HCT116 (cell line): ENCODE measurements around the gene ATF7. TPM values are rescaled to one million over a fixed set of nuclear protein-coding genes. Genes with fewer than 3 reads are reported as not detected.

Experiments used
- ATAC-seq: fragments of 200-7000 bp; cut with Tn5 transposase; 2 replicates; pipeline ENCODE4 v1.9.1; 2020; ENCODE audit warnings: mild to moderate bottlenecking, moderate library complexity
- BruUV-seq: library from RNA; stranded (reverse); fragments of 400-500 nt; replicated peaks from 2 replicates; lab custom pipeline; 2021; lab: Mats Ljungman, UMichigan
- CTCF ChIA-PET: fragments of 300-600 bp; sonication (Branson Sonifier 250); formaldehyde crosslinking; loops from one replicate; lab custom pipeline; 2021; ENCODE audit warnings: antibody characterized with exemption; lab: Charles Lee
- POLR2A ChIA-PET: fragments of 300-600, 350-600 bp; sonication (Branson Sonifier 250); formaldehyde crosslinking; loops from one replicate; lab custom pipeline; 2021; ENCODE audit warnings: antibody characterized with exemption; lab: Charles Lee
- RAD21 ChIA-PET, 2 experiments: fragments of 300-600 bp; sonication (Branson Sonifier 250); formaldehyde crosslinking; loops; one replicate each; lab custom pipeline; 2023; ENCODE audit warnings: low total read pairs in 2 of 2; ENCODE audit not compliant: uncharacterized antibody in 2 of 2, unreplicated experiment in 2 of 2, low non-redundant PET in 1 of 2; lab: Charles Lee
- DNase-seq: peaks from one replicate; pipeline ENCODE4 v3.0.0-alpha.2; 2010; ENCODE audit warnings: low read depth, low spot score
- H2AFZ ChIP-seq: fragments of 200-600 bp; shearing (Covaris generic), sonication (generic); 2 replicates; pipeline ENCODE4 v1.6.1; 2017; ENCODE audit warnings: low read depth, mixed run types, mixed read lengths, antibody characterized with exemption, low read length; ENCODE audit not compliant: poor library complexity, severe bottlenecking
- H3K27ac ChIP-seq: 2 replicates; pipeline ENCODE4 v1.5.1; 2012; ENCODE audit warnings: low read depth, low read length
- H3K27me3 ChIP-seq: fragments of 200-600 bp; sonication (generic); 2 replicates; pipeline ENCODE4 v1.6.1; 2016; ENCODE audit warnings: mixed run types, low read length, mixed read lengths; ENCODE audit not compliant: insufficient read depth
- H3K36me3 ChIP-seq, 2 experiments: fragments of 200-500 bp in 1 of 2; fragments of 200-600 bp in 1 of 2; sonication (Bioruptor generic) in 1 of 2; sonication (generic) in 1 of 2; 2 replicates each; pipeline versions ENCODE4 v1.5.1 to v1.6.1; 2014 to 2016; ENCODE audit warnings: low read length in 2 of 2, inconsistent platforms in 1 of 2, mixed read lengths in 1 of 2, mixed run types in 1 of 2; ENCODE audit not compliant: insufficient read depth in 2 of 2, control insufficient read depth in 1 of 2
- H3K4me1 ChIP-seq, 2 experiments: fragments of 200-600 bp in 1 of 2; sonication (generic) in 1 of 2; 2 replicates each; pipeline versions ENCODE4 v1.5.1 to v1.6.1; 2012 to 2017; ENCODE audit warnings: low read length in 2 of 2, inconsistent platforms in 1 of 2, mild to moderate bottlenecking in 1 of 2, mixed read lengths in 1 of 2, mixed run types in 1 of 2, moderate library complexity in 1 of 2; ENCODE audit not compliant: insufficient read depth in 2 of 2, control insufficient read depth in 1 of 2
- H3K4me2 ChIP-seq: fragments of 200-600 bp; sonication (generic); 2 replicates; pipeline ENCODE4 v1.6.1; 2017; ENCODE audit warnings: mixed run types, low read length, mixed read lengths
- H3K4me3 ChIP-seq, 2 experiments: fragments of 200-600 bp in 1 of 2; sonication (generic) in 1 of 2; replicated peaks in 1 of 2; 2 replicates each; pipeline ENCODE4 v1.5.1; 2011 to 2016; ENCODE audit warnings: low read length in 2 of 2, control low read depth in 1 of 2, low read depth in 1 of 2, mild to moderate bottlenecking in 1 of 2, mixed read lengths in 1 of 2, mixed run types in 1 of 2
- H3K79me2 ChIP-seq: fragments of 200-600 bp; sonication (generic); 2 replicates; pipeline ENCODE4 v1.6.1; 2017; ENCODE audit warnings: mild to moderate bottlenecking, mixed run types, low read length, moderate library complexity, mixed read lengths; ENCODE audit not compliant: insufficient read depth
- H3K9ac ChIP-seq: fragments of 200-600 bp; sonication (generic); 2 replicates; pipeline ENCODE4 v1.6.1; 2016; ENCODE audit warnings: low read length, mixed read lengths
- H3K9me2 ChIP-seq: fragments of 200-600 bp; sonication (generic), shearing (Covaris generic); 2 replicates; pipeline ENCODE4 v1.6.1; 2017; ENCODE audit warnings: mixed run types, mild to moderate bottlenecking, moderate library complexity; ENCODE audit not compliant: insufficient read depth
- H3K9me3 ChIP-seq, 2 experiments: fragments of 200-500 bp in 1 of 2; fragments of 200-600 bp in 1 of 2; sonication (Bioruptor generic) in 1 of 2; sonication (generic) in 1 of 2; 2 replicates each; pipeline ENCODE4 v1.6.1; 2014 to 2017; ENCODE audit warnings: low read length in 2 of 2, mixed read lengths in 2 of 2, inconsistent platforms in 1 of 2, low read depth in 1 of 2, mild to moderate bottlenecking in 1 of 2, mixed run types in 1 of 2, moderate library complexity in 1 of 2; ENCODE audit not compliant: control insufficient read depth in 1 of 2, insufficient read depth in 1 of 2
- H4K20me1 ChIP-seq: fragments of 200-600 bp; sonication (generic), shearing (Covaris generic); 2 replicates; pipeline ENCODE4 v1.6.1; 2017; ENCODE audit warnings: mixed run types, mild to moderate bottlenecking, moderate library complexity; ENCODE audit not compliant: insufficient read depth
- CEBPB ChIP-seq: IDR thresholded peaks from 2 replicates; pipeline ENCODE4 v1.6.1; 2012; ENCODE audit warnings: low read depth
- CTCF ChIP-seq, 3 experiments: fragments of 200-600 bp in 1 of 3; sonication (generic) in 1 of 3; IDR thresholded peaks in 2 of 3; conservative IDR thresholded peaks in 1 of 3; 2 replicates each; pipeline ENCODE4 v1.5.1; 2012 to 2017; ENCODE audit warnings: low read depth in 2 of 3, low read length in 2 of 3, antibody characterized with exemption in 1 of 3, borderline replicate concordance in 1 of 3, control low read depth in 1 of 3, mild to moderate bottlenecking in 1 of 3, mixed read lengths in 1 of 3, mixed run types in 1 of 3, moderate library complexity in 1 of 3; ENCODE audit not compliant: insufficient read depth in 1 of 3
- EGR1 ChIP-seq: IDR thresholded peaks from 2 replicates; pipeline ENCODE4 v1.6.1; 2012; ENCODE audit warnings: low read depth
- EZH2phosphoT487 ChIP-seq: fragments of 200-600 bp; IDR thresholded peaks from 2 replicates; pipeline ENCODE4 v1.6.1; 2018; ENCODE audit warnings: antibody characterized with exemption, borderline replicate concordance
- FOSL1 ChIP-seq: IDR thresholded peaks from 2 replicates; pipeline ENCODE4 v1.6.1; 2012; ENCODE audit warnings: low read depth
- MAX ChIP-seq: IDR thresholded peaks from 2 replicates; pipeline ENCODE4 v1.6.1; 2012
- POLR2A ChIP-seq: IDR thresholded peaks from 2 replicates; pipeline ENCODE4 v1.7.0; 2011; ENCODE audit warnings: borderline replicate concordance; ENCODE audit not compliant: insufficient read depth, insufficient read length; ENCODE audit errors: extremely low read depth
- POLR2AphosphoS5 ChIP-seq: IDR thresholded peaks from 2 replicates; pipeline ENCODE4 v1.6.1; 2011; ENCODE audit warnings: mild to moderate bottlenecking, low read depth, low read length, moderate library complexity
- REST ChIP-seq: IDR thresholded peaks from 2 replicates; pipeline ENCODE4 v1.6.1; 2012; ENCODE audit warnings: low read depth
- SIN3A ChIP-seq: IDR thresholded peaks from 2 replicates; pipeline ENCODE4 v1.6.1; 2012; ENCODE audit warnings: low read depth
- ZFX ChIP-seq: fragments of 450-650 bp; IDR thresholded peaks from 2 replicates; pipeline ENCODE4 v1.6.1; 2017
- ZNF274 ChIP-seq: fragments of 200-500 bp; sonication (Bioruptor generic); IDR thresholded peaks from 2 replicates; pipeline ENCODE4 v1.6.1; 2014; ENCODE audit warnings: mild to moderate bottlenecking, low read depth, low read length, inconsistent platforms
- intact Hi-C: fragments of 100-400 bp; cut with micrococcal nuclease; formaldehyde crosslinking; loops from 2 replicates; pipeline ENCODE4 v1.10.0; 2022
- total RNA-seq: library from RNA; stranded (reverse); gene quantifications from one replicate; pipeline ENCODE4 v1.2.1, GENCODE V29; 2021; ENCODE audit not compliant: unreplicated experiment

The ATF7 gene
- total RNA-seq, 1 experiment from 2014 or later = 24.0 TPM

- ChIA-PET RAD21 (no interaction called here), CTCF (no interaction called here), POLR2A (no interaction called here)
- Histone ChIP-seq H3K4me2 (no peak overlapping the region), H3K27me3 (no peaks in the 10 kb centered on the region), H3K27ac (no peak overlapping the region), H3K36me3 (no peaks in the 10 kb centered on the region), H3K79me2 (no peaks in the 10 kb centered on the region; the same call in 1 of the 2 replicates), H3K9me3 (no peaks in the 10 kb centered on the region), H3K4me3 (no peak overlapping the region), H2AFZ (no peak overlapping the region), H3K9me2 (no peaks in the 10 kb centered on the region), H3K9ac (no peak overlapping the region), H3K4me1 (no peaks in the 10 kb centered on the region), H4K20me1 (no peaks in the 10 kb centered on the region)
- no TSS peak for BruUV-seq
- TF ChIP-seq ZFX (no peak), SIN3A (no peak), ZNF274 (no peak), EZH2phosphoT487 (no peak), CEBPB (no peak), EGR1 (no peak), FOSL1 (no peak), MAX (no peak), POLR2AphosphoS5 (no peak), REST (no peak), CTCF (IDR thresholded peaks at IDR 0.05 in 2 of 3, conservative IDR thresholded peaks at IDR 0.05 in 1 of 3; ENCODE audit: borderline replicate concordance in 1 of 3, insufficient read depth in 1 of 3, low read depth in 2 of 3, low read length in 2 of 3) (no peak), POLR2A (no peak)
- DNase-seq (no peak), ATAC-seq (no peak)
- intact Hi-C loops = no loop called here
These were observed 40.6 kb downstream of the ATF7 start for GRCh38 chr12:53585448-53586125.
